ENCODE results near the gene CHN2.

Gene CHN2

GRCh38 chr7:29445736-29446135 lies 251.2 kb downstream of the CHN2 start:
- no peak for DNase-seq

- no peak for DNase-seq
Observed at GRCh38 chr7:29447828-29448227, 253.3 kb downstream of the CHN2 start.

- DNase-seq: no peak
Observed at GRCh38 chr7:29449569-29450260, 255.1 kb downstream of the CHN2 start.

GRCh38 chr7:29453021-29453420 lies 258.4 kb downstream of the CHN2 start:
- DNase-seq: no peak

- DNase-seq: no peak
Observed at GRCh38 chr7:29454464-29454863, 259.9 kb downstream of the CHN2 start.

GRCh38 chr7:29454899-29455451 lies 260.4 kb downstream of the CHN2 start:
- no peak for DNase-seq

GRCh38 chr7:29457141-29457561 lies 262.6 kb downstream of the CHN2 start:
- no peak for DNase-seq

- no peak for DNase-seq
Observed at GRCh38 chr7:29457565-29458011, 263.0 kb downstream of the CHN2 start.

- no peak for DNase-seq
Observed at GRCh38 chr7:29458933-29459332, 264.4 kb downstream of the CHN2 start.

GRCh38 chr7:29459589-29459988 lies 265.0 kb downstream of the CHN2 start:
- no peak for DNase-seq

- DNase-seq: no peak
Observed at GRCh38 chr7:29461996-29462395, 267.4 kb downstream of the CHN2 start.

GRCh38 chr7:29463504-29464158 lies 269.1 kb downstream of the CHN2 start:
- no peak for DNase-seq

GRCh38 chr7:29464753-29465152 lies 270.2 kb downstream of the CHN2 start:
- no peak for DNase-seq

- no peak for DNase-seq
Observed at GRCh38 chr7:29467193-29467926, 272.8 kb downstream of the CHN2 start.

- no peak for DNase-seq
Observed at GRCh38 chr7:29468196-29468595, 273.6 kb downstream of the CHN2 start.

GRCh38 chr7:29469281-29469680 lies 274.7 kb downstream of the CHN2 start:
- DNase-seq: no peak

GRCh38 chr7:29469976-29470557 lies 275.5 kb downstream of the CHN2 start:
- no peak for DNase-seq

GRCh38 chr7:29471444-29472138 lies 277.0 kb downstream of the CHN2 start:
- DNase-seq: no peak

GRCh38 chr7:29476916-29477315 lies 282.3 kb downstream of the CHN2 start:
- no peak for DNase-seq

GRCh38 chr7:29478226-29478625 lies 283.7 kb downstream of the CHN2 start:
- no peak for DNase-seq

- DNase-seq: no peak
Observed at GRCh38 chr7:29478687-29479240, 284.2 kb downstream of the CHN2 start.

Measured in OCI-M1 (cell line).